ENCODE results near the gene NPHP4.
"Not testable (repeated sequence)": the region's sequence is repeated elsewhere in the genome, so short reads cannot be mapped to it uniquely, and the experiment has no call there.

NPHP4 gene

DNA sequence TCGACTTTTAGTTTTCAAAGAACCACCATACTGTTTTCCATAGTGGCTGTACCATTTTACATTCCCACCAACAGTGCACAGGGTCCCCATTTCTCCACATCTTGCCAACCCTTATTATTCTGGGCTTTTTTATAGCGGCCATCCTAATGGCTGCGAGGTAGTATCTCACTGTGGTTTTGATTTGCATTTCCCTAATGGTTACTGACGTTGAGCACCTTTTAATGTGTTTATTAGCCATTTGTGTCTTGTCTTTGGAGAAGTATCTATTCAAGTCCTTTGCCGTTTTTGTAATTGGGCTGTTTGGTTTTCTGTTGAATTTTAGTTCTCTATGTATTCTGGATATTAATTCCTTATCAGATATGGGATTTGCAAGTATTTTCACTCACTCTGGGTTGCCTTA lies 31.1 kb upstream of the NPHP4 start:
- DNase-seq (ENCODE audit: low read depth): no peak

DNA sequence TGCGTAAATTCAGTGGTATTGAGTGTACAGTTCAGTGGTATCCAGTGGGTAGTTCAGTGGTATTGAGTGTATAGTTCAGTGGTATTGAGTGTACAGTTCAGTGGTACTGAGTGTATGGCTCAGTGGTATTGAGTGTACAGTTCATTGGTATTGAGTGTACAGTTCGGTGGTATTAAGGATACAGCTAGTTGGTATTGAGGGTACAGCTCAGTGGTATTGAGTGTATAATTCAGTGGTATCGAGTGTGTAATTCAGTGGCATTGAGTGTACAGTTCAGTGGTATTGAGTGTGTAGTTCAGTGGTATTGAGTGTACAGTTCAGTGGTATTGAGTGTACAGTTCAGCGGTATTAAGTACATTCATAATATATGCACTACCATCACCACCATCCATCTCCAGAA lies 30.0 kb upstream of the NPHP4 start:
- no peak for DNase-seq (ENCODE audit: low read depth)

DNA sequence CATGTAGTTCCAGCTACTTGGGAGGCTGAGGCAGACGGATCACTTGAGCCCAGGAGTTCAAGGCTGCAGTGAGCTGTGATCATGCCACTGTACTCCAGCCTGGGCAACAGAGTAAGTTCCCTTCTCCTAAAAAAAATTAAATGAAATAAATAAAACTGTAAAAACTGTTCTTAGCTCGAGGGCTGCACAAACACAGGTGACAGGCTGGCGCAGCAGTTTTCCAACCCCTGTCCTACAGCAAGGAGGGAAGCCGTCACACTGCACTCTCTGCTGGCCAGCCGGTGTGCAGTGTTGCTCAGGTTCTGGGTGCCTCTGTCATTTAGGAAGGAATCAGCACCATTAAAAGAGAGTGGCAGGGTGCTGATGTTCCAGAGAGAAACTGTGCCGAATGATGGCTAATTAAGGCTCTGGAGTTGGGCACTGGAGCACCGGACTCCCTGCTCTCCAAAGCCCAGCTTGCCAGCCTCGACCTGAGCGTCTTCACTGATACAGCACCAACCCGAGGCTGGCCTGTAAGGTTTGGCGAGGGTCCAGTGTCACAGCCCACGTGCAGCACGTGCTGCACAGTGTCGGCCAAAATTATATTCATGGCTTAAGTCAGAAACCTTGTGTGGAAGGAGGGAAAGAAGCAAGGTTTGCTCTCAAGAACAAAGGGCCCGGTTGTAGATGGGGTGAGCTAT lies 27.1 kb upstream of the NPHP4 start:
- DNase-seq (ENCODE audit: low read depth): no peak

DNA sequence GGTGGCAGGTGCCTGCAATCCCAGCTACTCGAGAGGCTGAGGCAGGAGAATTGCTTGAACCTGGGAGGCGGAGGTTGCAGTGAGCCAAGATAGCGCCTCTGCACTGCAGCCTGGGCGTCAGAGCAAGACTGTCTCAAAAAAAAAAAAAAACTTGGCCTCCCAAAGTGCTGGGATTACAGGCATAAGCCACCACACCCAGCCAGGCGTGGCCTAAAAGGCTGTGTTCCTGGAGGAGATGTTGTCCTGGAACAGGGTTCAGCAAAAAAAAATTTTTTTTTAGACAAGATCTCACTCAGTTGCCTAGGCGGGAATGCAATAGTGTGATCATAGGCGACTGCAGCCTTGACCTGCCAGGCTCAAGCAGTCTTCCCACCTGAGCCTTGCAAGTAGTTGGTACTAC lies 25.4 kb upstream of the NPHP4 start:
- not testable (repeated sequence) for DNase-seq (ENCODE audit: low read depth)

DNA sequence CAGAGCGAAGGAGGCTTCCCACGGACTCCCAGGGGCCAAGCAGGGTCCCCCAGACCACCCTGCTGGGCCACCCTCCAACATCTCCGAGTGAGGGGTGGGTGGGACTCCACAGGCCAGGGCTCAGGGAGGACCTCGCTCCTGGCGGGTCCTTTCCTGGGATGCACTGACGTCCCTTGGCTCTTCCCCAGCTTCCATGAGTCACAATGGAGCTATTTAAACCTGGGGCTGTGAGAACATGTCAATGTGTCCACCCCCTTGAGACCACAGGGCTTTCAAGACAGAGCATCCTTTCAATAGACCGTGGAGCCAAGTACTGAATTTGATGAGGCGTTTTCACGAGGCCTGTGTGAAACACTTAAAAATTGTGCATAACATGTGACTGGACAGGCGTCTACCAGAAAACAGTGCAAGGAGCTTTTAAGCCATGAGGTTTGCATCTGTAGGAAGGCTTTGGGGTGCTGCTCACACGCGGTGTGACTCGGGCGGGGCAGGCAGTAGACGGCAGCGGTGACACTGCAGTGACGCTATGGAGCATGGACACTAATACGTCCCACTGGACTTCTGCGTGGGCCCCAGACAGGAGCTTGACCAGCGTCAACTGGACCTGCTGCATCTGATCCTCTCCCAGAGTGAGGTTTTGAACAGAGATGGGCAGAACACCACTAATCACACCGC lies 24.1 kb upstream of the NPHP4 start:
- DNase-seq (ENCODE audit: low read depth): no peak

DNA sequence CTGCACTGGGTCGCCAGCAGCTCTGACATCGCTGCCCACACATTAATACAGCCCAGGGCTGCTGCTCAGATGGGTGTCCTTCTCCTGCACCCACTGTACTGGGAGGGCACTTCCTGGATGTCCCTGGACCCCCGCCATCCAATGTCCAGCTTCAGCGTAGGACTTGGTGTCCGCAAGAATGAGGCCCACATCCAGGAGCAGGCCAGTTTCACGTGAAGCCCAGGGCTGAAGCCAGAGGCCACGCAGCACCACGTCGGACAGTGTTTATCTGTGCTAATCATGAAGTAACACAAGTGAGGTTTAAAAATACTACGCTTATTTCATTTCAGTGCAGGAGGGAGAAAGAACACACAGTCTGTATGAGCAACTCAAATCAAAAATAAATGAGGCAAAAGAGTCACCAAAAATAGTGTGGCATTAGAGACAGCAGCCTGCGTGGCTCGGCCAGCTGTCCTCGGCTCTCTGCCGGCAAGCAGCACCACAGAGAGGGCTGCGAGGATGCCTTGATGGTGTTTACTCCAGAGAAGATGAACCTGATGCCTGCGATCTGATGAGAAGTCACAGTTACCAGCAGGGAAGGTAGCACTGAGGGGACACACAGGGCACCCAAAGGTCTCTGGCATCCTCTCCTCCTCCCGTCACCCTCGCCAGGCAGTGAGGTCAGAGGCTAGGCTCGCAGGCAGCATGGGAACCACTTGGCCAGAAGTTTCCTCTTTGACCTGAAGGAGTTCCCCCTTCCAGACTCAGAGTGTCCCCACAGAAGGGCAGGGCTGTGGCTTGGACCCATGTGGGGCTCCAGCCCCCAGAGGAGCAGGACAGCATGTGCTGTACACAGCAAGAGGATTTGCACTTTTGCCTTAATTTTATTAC lies 22.1 kb upstream of the NPHP4 start:
- DNase-seq (ENCODE audit: low read depth): no peak

DNA sequence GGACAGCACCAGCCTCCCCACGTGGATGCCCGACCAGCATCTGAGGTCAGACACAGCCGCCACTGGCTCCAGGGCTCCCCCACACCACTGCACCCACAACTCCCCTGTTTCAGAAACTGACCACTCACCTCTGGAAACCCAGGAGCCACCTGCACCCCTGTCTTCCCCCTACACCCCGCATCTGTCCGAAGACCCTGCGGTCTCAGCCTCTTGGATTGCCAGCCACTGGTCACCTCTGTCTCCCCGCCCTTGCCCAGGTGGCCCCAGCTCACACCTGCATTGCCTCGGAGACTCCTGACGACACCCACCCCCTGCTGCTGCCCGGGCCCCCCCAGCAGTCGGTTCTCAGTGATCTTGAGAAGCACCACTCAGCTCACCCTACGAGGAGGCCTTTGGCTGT lies 21.3 kb upstream of the NPHP4 start:
- DNase-seq (ENCODE audit: low read depth): no peak

DNA sequence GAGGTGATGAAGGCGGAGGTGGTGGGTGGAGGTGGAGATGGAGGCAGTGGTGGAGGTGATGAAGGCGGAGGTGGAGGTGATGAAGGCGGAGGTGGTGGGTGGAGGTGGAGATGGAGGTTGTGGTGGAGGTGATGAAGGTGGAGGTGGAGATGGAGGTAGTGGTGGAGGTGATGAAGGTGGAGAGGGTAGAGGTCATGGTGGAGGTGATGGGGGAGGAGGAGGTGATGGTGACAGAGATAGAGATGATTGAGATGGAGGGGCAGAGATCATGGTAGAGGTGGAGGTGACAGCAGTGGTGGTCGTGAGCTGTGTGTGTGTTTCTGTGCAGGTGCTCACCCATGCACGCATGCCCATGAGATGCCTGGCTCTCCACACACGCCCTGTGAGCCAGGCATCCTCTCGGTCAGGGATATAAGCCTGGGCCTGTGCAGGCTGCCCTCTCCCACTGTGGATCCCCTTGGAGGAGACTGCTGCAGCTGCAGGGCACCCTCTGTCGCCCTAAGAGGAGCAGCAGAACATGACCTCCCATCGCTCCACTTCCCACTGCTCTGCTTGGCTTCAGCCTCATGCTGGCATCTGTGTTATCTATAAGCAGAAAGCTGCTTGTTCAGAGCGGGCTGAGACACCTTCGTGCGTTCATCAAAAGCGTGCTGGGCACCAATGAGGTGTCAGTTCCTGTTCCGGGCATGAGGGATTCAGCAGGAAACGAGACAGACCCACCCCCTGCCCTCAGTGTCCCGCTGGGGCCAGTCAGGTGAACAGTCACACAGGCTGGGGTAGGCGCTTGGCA lies 20.5 kb upstream of the NPHP4 start:
- DNase-seq (ENCODE audit: low read depth): no peak

DNA sequence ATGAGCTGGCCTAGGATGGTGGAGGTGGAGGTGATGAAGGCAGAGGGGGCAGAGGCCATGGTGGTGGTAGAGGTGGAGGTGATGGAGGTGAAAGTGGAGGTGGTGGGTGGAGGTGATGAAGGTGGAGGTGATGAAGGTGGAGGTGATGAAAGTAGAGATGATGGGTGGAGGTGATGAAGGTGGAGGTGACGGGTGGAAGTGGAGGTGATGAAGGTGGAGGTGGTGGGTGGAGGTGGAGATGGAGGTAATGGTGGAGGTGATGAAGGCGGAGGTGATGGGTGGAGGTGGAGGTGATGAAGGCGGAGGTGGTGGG lies 19.7 kb upstream of the NPHP4 start:
- no peak for DNase-seq (ENCODE audit: low read depth)

DNA sequence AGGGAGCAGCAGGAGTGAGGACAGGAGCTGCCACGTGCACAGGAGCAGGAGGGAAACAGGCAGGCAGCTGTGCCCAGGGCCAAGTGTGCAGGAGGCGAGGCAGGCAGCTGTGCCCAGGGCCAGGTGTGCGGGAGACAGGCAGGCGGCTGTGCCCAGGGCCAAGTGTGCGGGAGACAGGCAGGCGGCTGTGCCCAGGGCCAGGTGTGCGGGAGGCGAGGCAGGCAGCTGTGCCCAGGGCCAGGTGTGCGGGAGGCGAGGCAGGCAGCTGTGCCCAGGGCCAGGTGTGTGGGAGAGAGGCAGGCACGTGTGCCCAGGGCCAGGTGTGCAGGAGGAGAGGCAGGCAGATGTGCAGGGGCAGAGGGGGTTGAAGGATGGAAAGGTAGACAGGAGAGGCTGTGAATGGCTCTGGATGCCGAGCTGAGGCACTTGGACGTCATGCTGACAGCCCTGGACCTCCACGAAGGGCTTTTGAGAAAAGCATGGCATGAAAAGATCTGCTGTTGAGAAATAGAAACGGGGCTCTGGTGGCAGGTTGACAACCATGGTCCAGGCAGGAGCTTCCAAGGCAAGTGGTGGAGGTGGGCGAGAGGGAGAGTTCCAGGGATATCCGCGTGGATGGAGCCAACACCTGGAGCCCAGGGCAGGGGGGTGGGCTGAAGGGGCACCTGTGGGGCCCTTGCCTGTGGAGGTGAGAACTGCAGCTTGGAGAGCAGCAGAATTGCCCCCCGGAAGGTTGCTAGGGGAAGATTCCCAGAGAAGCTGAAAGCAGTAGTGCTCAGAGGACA lies 19.1 kb upstream of the NPHP4 start:
- no peak for DNase-seq (ENCODE audit: low read depth)

DNA sequence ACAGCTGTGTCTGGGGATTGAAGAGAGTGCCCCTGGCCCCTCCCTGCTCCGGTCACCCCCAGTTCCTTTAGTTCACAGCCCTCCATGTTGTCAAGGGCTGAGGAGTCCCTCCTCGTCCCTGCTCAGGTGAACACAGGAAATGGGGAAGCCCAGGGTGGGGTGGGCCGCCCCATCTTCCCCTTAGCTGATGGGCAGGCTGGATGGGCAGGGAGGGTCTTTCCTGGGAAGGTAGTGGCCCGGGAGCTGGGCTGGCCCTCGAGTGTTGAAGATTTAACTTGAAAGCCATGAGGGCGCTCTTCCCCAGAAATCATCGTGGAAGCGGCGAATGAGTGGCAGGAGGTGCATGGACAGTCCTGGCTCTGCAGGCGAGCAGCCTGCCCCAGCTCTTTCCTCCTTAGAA lies 18.3 kb upstream of the NPHP4 start:
- no peak for DNase-seq (ENCODE audit: low read depth)

DNA sequence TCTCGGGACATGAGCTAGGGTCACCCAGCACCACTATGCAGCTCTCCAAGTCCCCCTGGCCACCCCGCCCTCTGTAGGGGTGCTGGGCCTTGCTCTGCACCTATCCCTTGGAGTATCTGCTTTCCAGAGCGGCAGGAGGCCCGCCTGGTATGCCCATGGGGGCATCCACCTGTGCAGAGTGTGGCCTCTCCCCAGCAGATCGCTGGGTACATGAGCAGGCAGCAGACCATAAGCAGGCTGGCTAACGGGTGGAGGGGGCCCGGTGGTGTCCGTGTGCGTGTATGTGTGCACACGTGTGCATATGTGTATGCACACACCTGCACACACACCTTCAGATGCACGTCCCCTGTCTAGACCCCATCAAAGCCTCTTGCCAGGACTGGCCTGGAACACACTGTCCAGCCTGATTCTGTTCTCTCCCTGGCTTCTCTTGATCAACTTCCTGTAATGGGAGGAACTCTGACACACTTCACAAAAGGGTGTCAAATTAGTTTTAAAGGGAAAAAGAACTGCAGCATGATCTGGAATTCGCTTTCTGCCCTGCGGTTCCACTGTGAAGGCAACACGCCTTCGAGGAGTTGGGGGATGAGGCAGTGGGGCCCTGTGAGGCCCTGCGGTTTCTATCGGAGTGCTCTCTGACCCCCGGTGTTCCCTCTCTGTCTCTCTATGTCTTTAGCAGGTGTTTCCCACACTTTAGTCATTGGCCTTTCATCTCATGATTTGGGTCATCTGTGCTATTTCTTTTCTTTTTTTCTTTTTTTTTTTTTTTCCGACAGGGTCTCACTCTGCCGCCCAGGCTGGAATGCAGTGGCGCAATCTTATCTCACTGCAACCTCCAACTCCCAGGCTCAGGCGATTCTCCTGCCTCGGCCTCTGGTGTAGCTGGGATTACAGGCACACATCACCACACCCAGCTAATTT lies 17.2 kb upstream of the NPHP4 start:
- DNase-seq (ENCODE audit: low read depth): no peak

DNA sequence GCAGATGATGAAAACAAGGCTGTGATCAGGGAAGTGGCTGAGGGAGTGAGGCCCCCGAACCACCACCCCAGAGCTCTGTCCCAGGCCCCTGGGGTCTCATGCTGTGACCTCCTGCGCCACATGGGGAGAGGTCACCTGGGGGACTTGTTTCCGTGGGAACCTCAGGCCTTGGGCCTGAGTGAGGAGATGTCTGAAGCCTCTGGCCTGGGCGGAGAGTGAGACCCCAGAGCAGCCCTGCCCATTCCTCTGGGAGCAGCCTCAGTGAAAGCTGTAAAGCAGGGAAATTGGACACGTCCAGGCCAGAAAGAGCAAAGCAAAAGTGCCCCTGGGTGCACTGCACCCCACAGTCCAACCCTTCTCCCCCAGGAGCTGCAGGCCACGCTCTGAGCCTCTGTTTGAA lies 16.5 kb upstream of the NPHP4 start:
- DNase-seq (ENCODE audit: low read depth): no peak

DNA sequence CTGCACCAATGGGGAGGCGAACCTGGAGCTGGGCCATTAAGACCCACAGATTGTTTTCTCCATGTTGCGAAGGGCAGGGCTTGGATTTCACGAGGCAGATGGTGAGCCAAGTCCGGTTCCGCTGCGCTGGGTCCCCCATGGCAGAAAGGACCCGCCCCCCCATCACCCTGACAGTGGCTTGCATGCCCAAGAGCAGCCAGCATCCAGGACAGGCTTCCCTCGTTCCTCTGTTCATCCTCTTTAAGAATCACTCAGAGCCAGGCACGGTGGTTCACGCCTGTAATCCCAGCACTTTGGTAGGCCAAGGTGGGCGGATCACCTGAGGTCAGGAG lies 15.8 kb upstream of the NPHP4 start:
- no peak for DNase-seq (ENCODE audit: low read depth)

DNA sequence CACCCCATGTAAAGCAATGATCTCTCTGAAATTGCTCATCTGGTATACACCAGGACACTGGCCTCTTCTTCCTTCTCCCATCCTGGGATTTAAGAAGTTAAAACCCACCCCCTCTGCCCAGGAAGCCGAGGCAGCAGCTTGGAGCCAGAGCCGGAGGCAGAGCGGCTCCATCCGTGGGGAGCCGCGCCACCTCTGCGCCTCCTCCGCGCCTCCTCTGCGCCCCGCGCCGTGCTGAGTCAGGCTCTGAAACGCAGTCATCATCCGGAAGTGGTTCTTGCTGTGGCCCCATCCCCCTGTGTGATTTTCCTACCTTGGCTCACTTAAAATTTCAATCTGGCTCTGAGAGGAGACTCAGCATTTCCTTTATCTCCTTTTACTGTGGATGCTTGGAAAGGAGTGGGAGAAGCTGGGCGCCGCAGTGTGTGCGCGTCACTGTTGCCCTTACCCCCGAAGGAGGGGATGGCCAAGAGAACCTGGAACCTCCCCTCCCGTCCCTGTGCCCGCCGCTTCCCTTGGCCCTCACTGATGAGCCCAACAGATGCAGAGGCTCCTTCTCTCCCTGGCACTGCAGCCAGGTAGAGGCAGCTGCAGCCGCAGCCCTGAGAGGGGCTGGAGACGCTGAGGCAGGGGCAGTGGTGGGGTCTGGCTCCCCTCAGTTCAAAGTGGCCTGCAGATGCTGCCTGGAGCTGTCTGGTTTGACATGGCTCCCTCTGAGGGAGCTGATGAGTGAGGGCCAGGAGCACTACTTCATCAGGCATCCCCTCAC lies 15.3 kb upstream of the NPHP4 start:
- no peak for DNase-seq (ENCODE audit: low read depth)

DNA sequence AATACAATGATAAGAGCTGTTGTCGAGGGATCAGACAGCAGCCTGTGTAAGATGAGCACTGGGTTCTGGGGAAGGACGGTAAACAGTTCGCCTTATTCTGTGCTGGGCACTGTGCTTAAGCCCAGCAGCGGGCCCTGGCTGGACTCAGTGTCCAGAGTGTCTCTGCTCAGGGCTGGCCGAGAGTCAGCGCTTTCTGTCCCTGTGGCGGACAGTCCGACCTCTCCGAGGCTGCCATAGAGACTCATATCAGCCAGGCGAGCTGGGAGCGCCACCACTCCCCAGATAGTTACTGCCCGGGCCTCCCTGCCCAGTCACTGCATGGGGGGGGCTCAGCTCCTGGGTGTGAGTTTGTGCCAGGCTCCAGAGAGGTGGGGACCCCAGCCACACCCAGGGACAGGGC lies 14.7 kb upstream of the NPHP4 start:
- DNase-seq (ENCODE audit: low read depth): no peak

DNA sequence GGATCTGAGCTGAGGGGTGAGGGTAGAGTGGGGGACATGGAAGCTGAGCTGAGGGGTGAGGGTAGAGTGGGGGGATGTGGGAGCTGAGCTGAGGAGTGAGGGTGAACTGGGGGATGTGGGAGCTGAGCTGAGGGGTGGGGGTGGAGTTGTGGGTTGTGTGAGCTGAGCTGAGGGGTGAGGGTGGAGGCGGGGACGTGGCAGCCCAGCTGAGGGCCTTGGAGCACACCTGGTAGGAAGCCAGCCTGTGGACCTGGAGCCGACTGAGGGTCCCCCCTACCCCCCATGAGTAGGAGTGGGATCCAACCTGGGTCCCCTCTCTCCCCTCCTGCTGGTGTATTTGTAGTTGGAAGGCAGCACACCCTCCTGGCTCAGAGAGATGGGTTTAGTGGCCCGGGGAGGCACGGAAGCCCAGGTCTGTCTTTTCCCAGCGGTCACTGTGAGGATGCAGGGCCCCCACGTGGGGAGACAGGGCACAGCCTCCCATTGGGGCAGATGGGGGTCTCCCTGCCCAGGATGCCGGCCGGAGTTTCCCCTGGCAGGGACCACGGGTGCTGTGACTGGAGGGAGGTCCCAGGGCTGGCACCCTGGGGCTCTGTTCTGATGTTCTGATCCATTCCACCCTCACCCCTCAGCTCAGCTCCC lies 13.2 kb upstream of the NPHP4 start:
- no peak for DNase-seq (ENCODE audit: low read depth)

DNA sequence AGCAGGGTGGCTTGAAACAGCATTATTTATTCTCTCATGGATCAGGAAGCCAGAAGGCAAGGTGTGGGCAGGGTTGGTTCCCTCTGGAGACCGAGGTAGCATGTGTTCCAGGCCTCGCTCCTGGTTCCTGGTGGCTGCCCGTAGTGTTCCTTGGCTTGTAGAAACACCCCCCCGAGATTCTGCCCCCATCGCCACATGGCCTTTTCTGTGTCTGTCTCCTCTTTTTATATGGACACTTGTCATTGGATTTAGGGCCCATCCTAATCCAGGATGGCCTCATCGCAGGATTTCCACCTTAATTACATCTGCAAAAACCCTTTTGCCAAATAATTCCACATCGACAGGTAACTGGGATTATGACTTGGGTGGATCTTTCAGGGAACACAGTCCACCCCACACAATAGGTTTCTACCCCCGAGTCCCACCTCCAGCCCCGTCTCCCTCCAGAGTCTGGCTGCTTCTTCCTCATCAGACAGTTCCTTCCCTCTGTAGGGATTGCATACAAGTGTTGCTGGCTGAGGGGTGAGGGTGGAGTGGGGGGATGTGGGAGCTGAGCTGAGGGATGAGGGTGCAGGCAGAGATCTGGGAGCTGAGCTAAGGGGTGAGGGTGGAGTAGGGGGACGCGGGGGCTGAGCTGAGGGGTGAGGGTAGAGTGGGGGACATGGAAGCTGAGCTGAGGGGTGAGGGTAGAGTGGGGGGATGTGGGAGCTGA lies 12.3 kb upstream of the NPHP4 start:
- DNase-seq (ENCODE audit: low read depth): no peak
